Heart left ventricle (tissue), 13 donors: ENCODE results near the gene ATP8A1.

Experiments used
- POLR2A ChIP-seq, 2 donors: fragments of 450-650 bp; IDR thresholded peaks; one replicate each; pipeline ENCODE4 v1.6.1; 2017; ENCODE audit warnings: antibody characterized with exemption in 2 of 2, mild to moderate bottlenecking in 2 of 2, moderate library complexity in 2 of 2
- TF ChIP-seq, protein P1 (sequence below), 12 donors: fragments of 200-600 bp; sonication (generic) in 4 of 12; IDR thresholded peaks; one replicate each; pipeline versions ENCODE4 v1.5.0 to v1.8.0; 2018 to 2022; ENCODE audit warnings: antibody characterized with exemption in 12 of 12, mild to moderate bottlenecking in 5 of 12
- donor health status: ischemic (EF 13 %, LVEDD 7.1; RV severe dilation, severe dysfunction).
- donor health status: DM: no; HTN: yes; CAD: no.
- donor health status: DM: no; HTN: no; CAD: no.
- donor health status: ischemic (EF 25% LVEDD 6.9; RV normal size, moderate dysfunction).
- donor health status: ischemic (EF 25% LVEDD 5.7; RV mildly dilated, moderate dysfunction).
- donor health status: ischemic (EF 35%, LVEDD 5.7; RV mildly dilated, moderate dysfunction).
- donor health status: nonischemic (EF 11% LVEDD 7.7; RV severe dilation, severe dysfunction).
- donor health status: DM: yes; HTN: yes; CAD: no.
- donor health status: PGD.
- donor health status: ischemic (EF 29% LVEDD 5.4; RV normal size, mild dysfunction).
- donor health status: nonischemic (EF 23%, LVEDD 6.1; RV moderate dilation, normal function).

DNA sequence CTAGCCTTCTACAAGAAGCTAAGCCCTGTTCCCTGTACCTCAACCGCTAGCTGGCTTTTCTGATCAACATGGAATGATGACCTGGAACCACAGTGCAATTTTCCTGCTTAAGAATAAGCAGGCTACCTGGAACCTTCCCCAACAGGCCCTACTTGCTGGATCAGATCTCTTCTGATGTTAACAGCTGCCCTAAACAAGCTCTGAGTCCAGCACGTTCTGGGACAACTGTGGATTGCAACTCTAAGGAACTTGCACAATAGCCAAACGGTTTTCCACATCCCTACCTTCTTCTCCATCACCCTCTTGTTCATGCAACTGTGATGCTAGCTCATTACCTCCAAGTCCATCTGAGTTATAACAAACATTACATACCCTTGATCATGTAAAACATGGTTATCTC, 19.8 kb downstream of the ATP8A1 start:
- no peak for TF ChIP-seq POLR2A (IDR thresholded peaks at IDR 0.05)
- TF ChIP-seq, protein P1, sequence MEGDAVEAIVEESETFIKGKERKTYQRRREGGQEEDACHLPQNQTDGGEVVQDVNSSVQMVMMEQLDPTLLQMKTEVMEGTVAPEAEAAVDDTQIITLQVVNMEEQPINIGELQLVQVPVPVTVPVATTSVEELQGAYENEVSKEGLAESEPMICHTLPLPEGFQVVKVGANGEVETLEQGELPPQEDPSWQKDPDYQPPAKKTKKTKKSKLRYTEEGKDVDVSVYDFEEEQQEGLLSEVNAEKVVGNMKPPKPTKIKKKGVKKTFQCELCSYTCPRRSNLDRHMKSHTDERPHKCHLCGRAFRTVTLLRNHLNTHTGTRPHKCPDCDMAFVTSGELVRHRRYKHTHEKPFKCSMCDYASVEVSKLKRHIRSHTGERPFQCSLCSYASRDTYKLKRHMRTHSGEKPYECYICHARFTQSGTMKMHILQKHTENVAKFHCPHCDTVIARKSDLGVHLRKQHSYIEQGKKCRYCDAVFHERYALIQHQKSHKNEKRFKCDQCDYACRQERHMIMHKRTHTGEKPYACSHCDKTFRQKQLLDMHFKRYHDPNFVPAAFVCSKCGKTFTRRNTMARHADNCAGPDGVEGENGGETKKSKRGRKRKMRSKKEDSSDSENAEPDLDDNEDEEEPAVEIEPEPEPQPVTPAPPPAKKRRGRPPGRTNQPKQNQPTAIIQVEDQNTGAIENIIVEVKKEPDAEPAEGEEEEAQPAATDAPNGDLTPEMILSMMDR (IDR thresholded peaks at IDR 0.05): no peak
